SHP77 treated with DMSO at 0.1 percent for 48 hours (cell line): Measurements from ENCODE around the gene INPP5D.

Experiments
- DNase-seq: peaks from one replicate; lab custom pipeline; 2025; lab: John Stamatoyannopoulos, UW

Gene INPP5D

DNA sequence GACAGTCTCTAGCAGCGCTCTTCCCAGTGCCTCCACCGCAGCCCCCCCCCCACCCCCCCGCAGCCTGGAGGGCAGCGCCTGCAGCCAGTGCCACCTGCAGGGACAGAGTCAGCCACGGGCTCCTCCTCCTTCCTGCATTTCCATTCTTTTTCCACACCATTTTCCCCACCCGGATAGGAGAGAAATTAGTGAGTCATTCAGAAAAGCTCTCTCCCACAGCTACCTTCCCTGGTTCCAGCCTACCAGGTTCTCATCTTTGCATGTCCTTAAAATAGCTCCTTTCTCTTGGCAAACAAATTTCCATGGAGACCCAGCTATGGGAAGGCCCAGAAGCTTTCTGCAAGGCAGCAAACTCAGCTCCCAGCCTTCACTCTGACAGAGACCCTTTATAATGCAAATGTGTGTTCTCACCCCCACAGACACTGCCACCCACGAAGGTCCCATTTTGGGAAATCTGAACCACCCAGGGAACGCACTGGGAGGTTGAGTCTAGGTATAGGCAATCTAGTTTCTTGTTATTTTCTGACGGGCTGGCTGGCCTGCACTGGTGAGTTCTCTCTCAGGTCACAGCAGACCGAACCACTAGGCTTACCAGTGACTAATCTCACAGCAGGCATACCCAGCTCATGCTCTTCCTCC lies 149.5 kb downstream of the INPP5D start:
- no peak for DNase-seq

DNA sequence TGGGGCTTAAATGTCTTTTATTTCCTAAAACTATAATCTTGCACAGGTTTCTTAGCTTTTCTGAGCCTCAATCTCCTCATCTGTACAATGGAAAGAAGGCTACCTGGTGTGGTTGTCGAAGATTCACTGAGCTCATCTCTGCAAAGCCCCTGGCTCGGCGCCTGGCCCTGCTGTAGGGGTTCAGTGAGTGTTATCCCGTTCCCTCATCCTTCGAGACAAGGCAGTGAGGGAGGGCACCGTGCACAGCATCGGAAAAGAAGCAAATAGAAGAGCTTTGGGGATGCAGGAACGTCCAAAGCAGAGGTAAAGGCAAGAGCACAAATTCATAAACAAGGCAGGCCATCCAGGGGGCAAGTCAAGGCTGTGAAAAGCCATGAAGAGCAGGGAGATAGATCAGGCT lies 150.1 kb downstream of the INPP5D start:
- no peak for DNase-seq

DNA sequence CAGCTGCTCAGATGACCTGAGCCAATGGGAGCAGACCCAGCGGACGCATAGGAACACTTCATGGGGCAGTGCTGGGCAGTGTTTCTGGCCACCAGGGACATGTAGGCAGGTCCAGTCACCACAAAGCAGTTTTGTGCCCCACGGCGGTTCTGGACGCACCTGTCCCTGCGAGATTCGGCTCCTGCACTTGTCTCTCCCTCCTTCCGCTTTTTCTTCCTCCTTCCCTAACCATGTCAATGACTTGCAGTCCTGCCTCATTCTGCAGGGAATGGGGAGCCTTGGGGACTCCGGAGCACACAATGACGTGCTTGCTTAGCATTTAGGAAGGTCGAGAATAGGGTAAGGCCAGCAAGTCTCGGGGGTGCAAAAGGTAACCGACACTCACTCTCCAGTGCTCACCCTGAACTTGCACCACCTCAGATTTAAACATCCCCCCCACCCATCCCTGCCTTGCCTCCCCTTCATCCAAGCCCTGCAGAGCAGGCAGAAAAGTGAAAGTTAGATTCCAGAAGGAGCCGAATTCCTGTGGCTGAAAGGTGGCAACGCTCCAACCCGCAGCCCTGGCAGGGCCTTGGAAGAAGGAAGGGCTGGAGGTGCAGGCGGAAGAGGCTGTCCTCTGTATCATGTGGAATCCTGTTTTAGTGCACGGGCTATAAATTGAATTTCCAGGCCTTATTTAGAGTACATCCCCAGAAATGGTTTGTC lies 150.9 kb downstream of the INPP5D start:
- DNase-seq, result no peak

DNA sequence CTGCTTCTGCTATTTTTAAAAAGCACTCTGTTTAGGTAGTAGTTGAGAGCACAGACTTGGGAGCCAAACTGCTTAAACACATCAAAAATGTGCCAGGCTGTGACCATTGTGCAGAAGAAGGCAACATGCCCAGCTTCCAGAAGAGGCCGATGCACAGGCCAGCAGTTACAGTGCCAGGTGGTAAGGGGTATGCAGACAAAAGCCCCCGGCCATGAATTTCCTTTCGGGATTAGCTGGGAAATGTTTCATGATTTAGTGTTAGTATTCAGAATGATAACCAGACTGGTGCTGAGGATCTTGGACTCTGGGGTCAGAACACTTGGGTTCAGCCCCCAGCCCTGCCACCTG lies 151.4 kb downstream of the INPP5D start:
- no peak for DNase-seq

GRCh38 chr2:233213011-233213410 lies 152.9 kb downstream of the INPP5D start:
- DNase-seq, result no peak

DNA sequence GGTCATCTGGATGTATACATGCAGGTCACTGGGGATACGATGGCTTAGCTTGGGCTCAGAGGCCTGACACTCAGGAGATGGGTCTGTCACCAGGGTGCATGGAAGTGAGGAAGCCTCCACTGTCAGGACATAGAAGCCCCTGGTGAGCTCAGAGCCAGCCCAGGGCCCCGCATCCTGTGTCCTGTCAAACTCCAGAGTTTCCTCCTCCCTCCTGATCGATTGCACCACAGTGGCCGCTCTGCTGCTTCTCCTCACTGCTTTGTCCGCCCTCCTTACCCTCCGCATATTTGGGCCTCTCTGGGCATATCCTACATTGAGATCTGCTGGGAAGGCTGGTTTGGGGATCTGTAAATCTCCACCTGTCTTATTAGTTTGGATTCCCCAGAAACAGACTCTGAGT lies 153.8 kb downstream of the INPP5D start:
- DNase-seq, result no peak

DNA sequence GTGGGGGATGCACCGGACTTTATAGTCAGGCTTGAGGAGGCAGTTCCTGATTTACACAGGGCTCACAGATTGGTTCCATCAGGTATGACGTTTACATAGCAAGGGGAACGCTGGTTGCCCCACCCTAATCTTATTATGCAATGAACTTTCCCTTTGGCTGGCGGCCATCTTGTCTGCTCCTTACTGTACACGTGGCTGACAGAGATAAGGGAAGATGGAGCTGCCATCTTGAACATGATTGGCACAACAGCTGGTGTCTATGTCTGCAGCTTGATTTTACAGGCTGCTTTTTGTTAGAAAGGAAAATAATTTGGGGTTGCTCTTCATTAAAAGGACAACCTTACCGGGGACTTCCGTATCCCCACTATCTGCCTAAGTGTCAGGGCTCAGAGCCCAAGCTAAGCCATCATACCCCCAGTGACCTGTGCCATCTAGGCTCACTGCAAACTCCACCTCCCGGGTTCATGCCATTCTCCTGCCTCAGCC lies 157.8 kb downstream of the INPP5D start:
- DNase-seq, result no peak

- no peak for DNase-seq
Measured at GRCh38 chr2:233218836-233219235, 158.7 kb downstream of the INPP5D start.

DNA sequence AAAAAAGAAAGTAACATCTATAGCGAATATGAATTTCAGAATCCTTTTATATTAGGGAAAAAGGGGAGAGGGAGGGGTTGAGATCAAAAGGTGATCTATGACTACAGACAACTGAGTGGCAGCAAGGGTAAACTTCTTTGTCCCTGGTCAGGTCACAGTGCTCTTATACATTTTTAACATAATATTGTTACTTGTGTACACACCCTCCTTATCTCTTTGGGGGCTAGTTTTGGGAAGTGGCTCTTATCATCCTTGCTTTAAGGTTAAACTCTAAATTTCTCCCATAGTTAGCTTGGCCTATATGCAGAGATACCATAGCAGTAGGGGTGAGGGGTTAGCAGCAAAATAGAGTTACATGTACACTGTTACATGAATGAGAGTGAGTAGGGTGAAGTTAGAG lies 159.7 kb downstream of the INPP5D start:
- no peak for DNase-seq

DNA sequence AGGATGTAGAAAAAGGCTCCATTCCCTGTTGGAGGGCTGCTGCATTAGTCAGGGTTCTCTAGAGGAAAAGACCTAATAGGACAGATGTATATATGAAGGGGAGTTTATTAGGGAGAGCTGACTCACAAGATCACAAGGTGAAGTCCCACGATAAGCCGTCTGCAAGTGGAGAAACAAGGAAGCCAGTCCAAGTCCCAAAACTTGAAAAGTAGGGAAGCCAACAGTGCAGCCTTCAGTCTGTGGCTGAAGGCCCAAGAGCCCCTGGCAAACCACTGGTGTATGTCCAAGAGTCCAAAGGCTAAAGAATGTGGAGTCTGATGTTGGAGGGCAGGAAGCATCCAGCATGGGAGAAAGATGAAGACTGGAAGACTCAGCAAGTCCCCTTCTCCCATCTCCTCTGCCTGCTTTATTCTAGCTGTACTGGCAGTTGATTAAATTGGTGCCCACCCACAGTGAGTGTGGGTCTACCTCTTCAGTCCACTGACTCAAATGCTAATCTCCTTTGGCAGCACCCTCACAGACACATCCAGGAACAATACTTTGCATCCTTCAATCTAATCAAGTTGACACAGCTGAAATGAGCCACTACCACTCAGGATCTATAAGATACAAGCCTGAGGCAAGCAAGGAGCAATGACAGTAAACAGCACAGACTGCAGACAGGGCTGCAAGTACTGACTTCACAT lies 161.4 kb downstream of the INPP5D start:
- DNase-seq, result no peak

DNA sequence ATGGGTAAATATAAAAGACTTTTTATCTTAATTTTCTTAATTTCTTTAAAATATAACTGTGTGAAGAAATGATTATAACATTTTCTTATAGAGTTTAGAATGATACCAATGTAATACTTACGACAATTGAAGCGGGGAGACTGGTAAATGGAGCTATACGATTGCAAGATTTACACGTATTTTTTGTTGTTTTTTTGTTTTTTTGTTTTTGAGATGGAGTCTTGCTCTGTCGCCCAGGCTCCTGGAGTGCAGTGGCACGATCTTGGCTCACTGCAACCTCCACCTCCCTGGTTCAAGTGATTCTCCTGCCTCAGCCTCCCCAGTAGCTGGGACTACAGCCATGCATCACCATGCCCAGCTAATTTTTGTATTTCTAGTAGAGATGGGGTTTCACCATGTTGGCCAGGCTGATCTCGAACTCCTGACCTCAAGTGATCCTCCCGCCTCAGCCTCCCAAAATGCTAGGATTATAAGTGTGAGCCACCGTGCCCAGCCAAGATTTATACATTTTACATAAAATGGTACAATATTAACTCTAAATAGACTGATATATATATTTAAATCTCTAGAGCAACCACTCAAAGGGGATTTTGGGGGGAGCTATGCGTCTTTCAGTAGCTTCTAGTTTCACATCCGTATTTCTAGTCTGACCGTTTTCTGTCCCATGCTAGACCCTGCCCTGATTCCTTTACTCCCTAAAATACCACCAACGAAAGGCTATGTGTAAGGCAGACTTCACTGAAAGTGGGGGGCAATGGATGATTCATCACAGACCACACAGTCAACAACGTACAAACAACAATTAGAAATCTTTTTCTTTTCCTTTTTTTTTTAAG lies 163.1 kb downstream of the INPP5D start:
- DNase-seq, result no peak

DNA sequence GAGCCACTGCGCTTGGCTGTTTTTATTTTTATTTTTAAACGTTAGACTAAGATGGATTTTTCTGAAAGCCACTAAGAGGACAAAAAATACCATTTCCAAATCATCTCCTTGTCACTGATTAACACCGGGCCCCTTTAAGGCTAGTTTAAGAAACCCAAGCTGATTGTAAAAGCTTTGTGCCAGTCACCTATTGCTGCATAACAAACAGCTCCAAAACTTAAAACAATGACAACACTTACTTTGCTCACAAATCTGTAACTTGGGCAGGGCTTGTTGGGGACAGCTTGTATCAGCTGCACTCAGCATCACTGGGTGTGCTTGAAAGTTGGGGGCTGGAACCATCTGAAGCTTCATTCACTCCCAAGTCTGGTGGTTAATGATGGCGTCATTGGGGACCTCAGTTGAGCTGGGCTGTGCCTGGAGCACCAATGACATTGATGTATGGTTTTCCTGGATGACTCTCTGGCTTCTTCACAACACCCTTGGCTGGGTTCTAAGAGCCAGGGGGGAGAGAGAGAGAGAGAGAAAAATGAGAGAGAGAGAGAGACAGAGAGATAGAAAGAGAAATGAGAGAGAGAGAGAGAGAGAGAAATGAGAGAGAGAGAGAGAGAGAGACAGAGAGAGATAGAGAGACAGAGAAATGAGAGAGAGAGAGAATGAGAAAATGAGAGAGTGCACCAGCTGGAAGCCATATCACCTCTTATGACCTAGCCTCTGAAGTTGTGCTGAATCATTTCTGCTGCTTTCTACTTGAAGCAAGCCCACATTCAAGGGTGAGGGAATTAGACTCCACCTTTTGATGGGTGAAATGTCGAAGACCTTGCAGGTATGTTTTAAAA lies 165.3 kb downstream of the INPP5D start:
- DNase-seq, result no peak

GRCh38 chr2:233226511-233227031 lies 166.4 kb downstream of the INPP5D start:
- DNase-seq, result no peak

- DNase-seq, result no peak
Measured at GRCh38 chr2:233227346-233227978, 167.3 kb downstream of the INPP5D start.

DNA sequence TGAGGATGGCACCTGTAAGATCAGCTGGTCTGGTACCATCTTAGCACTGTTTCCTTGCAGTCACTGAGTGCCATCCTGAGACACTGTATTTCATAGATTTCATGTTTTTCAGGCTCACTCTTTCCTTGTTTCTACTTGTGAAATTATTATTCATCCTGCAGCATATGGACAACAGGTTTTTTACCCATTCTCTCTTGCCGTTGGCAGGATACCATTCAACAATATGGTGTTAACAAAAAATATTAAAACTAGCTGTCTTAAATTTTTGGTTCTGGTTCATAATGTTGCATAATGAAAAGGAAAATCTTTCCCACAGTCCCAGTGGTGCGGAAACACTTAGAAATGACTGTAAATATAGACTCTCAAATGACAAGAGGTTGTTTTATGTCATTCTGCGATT lies 168.2 kb downstream of the INPP5D start:
- DNase-seq, result no peak

DNA sequence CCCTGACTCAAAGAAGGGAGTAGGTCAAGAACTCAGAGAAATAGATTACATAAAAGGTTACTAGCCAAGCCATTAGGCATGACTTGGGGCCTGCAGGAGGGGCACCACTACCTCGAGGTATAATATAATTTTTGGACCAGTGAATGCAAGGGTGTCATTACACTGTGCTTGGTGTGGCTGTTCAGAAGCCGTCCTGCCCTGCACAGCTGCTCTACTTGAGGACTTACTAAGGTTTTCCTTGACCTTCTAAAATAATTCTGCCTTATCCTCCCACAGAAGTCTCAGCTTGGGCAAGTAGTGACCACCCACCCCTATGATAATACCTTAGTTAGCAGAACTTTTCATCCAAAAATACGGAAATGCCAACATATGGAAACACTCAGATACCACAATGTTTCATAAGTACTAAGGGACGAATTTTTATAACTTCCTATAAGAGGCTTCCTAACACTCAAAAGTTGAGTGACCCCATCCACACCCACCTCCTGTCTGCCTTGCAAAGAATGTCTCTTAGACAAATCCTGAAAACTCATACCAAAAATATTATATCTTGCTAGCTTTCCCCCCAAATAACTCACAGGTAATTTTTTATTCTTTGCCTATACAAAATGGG lies 173.6 kb downstream of the INPP5D start:
- DNase-seq, result no peak

GRCh38 chr2:233234264-233234663 lies 174.1 kb downstream of the INPP5D start:
- no peak for DNase-seq

- no peak for DNase-seq
Measured at GRCh38 chr2:233234996-233235395, 174.9 kb downstream of the INPP5D start.

- no peak for DNase-seq
Measured at GRCh38 chr2:233235977-233236376, 175.8 kb downstream of the INPP5D start.
